ENCODE results near the gene CALHM5. TPM values are rescaled to one million over a fixed set of nuclear protein-coding genes. Genes with fewer than 3 reads are reported as not detected.

The CALHM5 gene
- total and polyA plus RNA-seq, 8 donors: 2.3 to 6.7 (median 5.3) TPM

- ATAC-seq: peak; percentile 51
- Histone ChIP-seq H3K9me3 (no peaks in the 10 kb centered on the region), H3K27me3 (no peaks in the 10 kb centered on the region), H3K4me3 (peak overlapping the region; percentile 76 to 77), H3K36me3 (peaks cover 0 to 14% of the 10 kb centered on the region in 2 donors), H3K4me1 (peaks cover 9 to 44% of the 10 kb centered on the region in 2 donors), H3K27ac (peak overlapping the region; percentile 85 to 92)
- no peak for TF ChIP-seq CTCF (IDR thresholded peaks at IDR 0.05)
- intact Hi-C loops (cut with DNase I): no loop called here
- peak in 1 of 4 donors; percentile 28 for DNase-seq
Measured at GRCh38 chr6:116572162-116572561, 60.7 kb downstream of the CALHM5 start.

Other genes with a start within 250 kb of the CALHM5 start
- 10 to 100 TPM; 61.9 to 89.3 TPM for gene TSPYL1, start 231.7 kb upstream of the CALHM5 start, total RNA-seq
- gene TSPYL1, start 231.7 kb upstream of the CALHM5 start, polyA plus RNA-seq (ENCODE audit: insufficient read length in 6 of 6): 100 to 1,000 TPM in 1 of 6 donors, 10 to 100 TPM in 5; 65.6 to 100 (median 81.5) TPM
- gene DSE, start 140.7 kb upstream of the CALHM5 start, total RNA-seq: 10 to 100 TPM; 39.7 to 85.6 TPM
- gene DSE, start 140.7 kb upstream of the CALHM5 start, polyA plus RNA-seq (ENCODE audit: insufficient read length in 6 of 6): 10 to 100 TPM; 45.1 to 55.1 (median 51.0) TPM
- gene CALHM6, start 50.3 kb upstream of the CALHM5 start, total RNA-seq: 1 to 10 TPM; 2.1 to 6.4 TPM
- 1 to 10 TPM; 2.1 to 9.1 (median 6.2) TPM for gene CALHM6, start 50.3 kb upstream of the CALHM5 start, polyA plus RNA-seq (ENCODE audit: insufficient read length in 6 of 6)
- under 1 TPM; 0.12 to 0.13 TPM for gene TRAPPC3L, start 34.0 kb downstream of the CALHM5 start, total RNA-seq
- under 1 TPM; 0.32 to 0.99 (median 0.43) TPM for gene TRAPPC3L, start 34.0 kb downstream of the CALHM5 start, polyA plus RNA-seq (ENCODE audit: insufficient read length in 6 of 6)
- gene CALHM4, start 42.1 kb downstream of the CALHM5 start, total RNA-seq: not detected
- not detected for gene CALHM4, start 42.1 kb downstream of the CALHM5 start, polyA plus RNA-seq (ENCODE audit: insufficient read length in 6 of 6)
- 10 to 100 TPM; 37.0 to 41.1 TPM for gene RWDD1, start 59.9 kb downstream of the CALHM5 start, total RNA-seq
- 10 to 100 TPM; 66.5 to 92.4 (median 84.0) TPM for gene RWDD1, start 59.9 kb downstream of the CALHM5 start, polyA plus RNA-seq (ENCODE audit: insufficient read length in 6 of 6)
- gene RSPH4A, start 104.8 kb downstream of the CALHM5 start, total RNA-seq: 1 to 10 TPM in 1 of 2 donors, under 1 TPM in 1; 0.15 to 5.1 TPM
- gene RSPH4A, start 104.8 kb downstream of the CALHM5 start, polyA plus RNA-seq (ENCODE audit: insufficient read length in 6 of 6): 10 to 100 TPM in 2 of 6 donors, 1 to 10 TPM in 4; 5.1 to 11.3 (median 8.4) TPM
- 10 to 100 TPM in 1 of 2 donors, 1 to 10 TPM in 1; 8.2 to 12.4 TPM for gene ZUP1, start 157.1 kb downstream of the CALHM5 start, total RNA-seq
- gene ZUP1, start 157.1 kb downstream of the CALHM5 start, polyA plus RNA-seq (ENCODE audit: insufficient read length in 6 of 6): 10 to 100 TPM; 13.4 to 18.0 (median 15.9) TPM
- gene KPNA5, start 169.6 kb downstream of the CALHM5 start, total RNA-seq: 10 to 100 TPM; 10.2 to 11.8 TPM
- gene KPNA5, start 169.6 kb downstream of the CALHM5 start, polyA plus RNA-seq (ENCODE audit: insufficient read length in 6 of 6): 10 to 100 TPM; 24.7 to 31.1 (median 27.1) TPM

Measured in left lung (tissue), 10 donors.